Peyer's patch (tissue), 4 donors: ENCODE data around the gene LINGO1. TPM values are rescaled to one million over a fixed set of nuclear protein-coding genes. Genes with fewer than 3 reads are reported as not detected.

Source experiments
- DNase-seq, 3 donors: peaks; one replicate each; pipeline ENCODE4 v3.0.0-alpha.2; 2017 to 2019
- H3K27ac ChIP-seq, 4 donors: fragments of 200-600 bp; sonication (generic); one replicate each; pipeline ENCODE4 v1.5.1; 2016 to 2019
- H3K27me3 ChIP-seq, 2 donors: fragments of 200-600 bp; sonication (generic); one replicate each; pipeline ENCODE4 v1.5.1; 2019
- H3K36me3 ChIP-seq, 3 donors: fragments of 200-600 bp; sonication (generic); one replicate each; pipeline ENCODE4 v1.5.1; 2016 to 2019
- H3K4me1 ChIP-seq, 4 donors: fragments of 200-600 bp; sonication (generic); one replicate each; pipeline ENCODE4 v1.5.1; 2016 to 2019
- H3K4me3 ChIP-seq, 4 donors: fragments of 200-600 bp; sonication (generic); 1 replicate in 3 of 4; 2 replicates in 1 of 4; pipeline ENCODE4 v1.5.1; 2016 to 2019; ENCODE audit warnings: mild to moderate bottlenecking in 1 of 4
- H3K9me3 ChIP-seq, 4 donors: fragments of 200-600 bp; sonication (generic); one replicate each; pipeline ENCODE4 v1.5.1; 2016 to 2019; ENCODE audit warnings: mild to moderate bottlenecking in 1 of 4
- POLR2A ChIP-seq, 2 donors: fragments of 450-650 bp; IDR thresholded peaks; one replicate each; pipeline ENCODE4 v1.5.1; 2017; ENCODE audit warnings: antibody characterized with exemption in 2 of 2, mild to moderate bottlenecking in 2 of 2, moderate library complexity in 2 of 2
- total RNA-seq, 4 donors: library from RNA; depleted of rRNA; stranded (reverse); fragments of >200 nt; gene quantifications; one replicate each; pipeline ENCODE4 v1.1.0, GENCODE V29; 2016
- TF ChIP-seq, protein P1 (sequence below), 6 experiments: fragments of 450-650 bp in 4 of 6; fragments of 200-600 bp in 2 of 6; sonication (generic) in 1 of 6; IDR thresholded peaks; one replicate each; pipeline ENCODE4 v1.5.1; 2017 to 2019; ENCODE audit warnings: antibody characterized with exemption in 6 of 6, mild to moderate bottlenecking in 3 of 6, moderate library complexity in 1 of 6

LINGO1 gene
- total RNA-seq, 4 donors from 2014 or later, result 3.0 TPM; not detected in 3

DNA sequence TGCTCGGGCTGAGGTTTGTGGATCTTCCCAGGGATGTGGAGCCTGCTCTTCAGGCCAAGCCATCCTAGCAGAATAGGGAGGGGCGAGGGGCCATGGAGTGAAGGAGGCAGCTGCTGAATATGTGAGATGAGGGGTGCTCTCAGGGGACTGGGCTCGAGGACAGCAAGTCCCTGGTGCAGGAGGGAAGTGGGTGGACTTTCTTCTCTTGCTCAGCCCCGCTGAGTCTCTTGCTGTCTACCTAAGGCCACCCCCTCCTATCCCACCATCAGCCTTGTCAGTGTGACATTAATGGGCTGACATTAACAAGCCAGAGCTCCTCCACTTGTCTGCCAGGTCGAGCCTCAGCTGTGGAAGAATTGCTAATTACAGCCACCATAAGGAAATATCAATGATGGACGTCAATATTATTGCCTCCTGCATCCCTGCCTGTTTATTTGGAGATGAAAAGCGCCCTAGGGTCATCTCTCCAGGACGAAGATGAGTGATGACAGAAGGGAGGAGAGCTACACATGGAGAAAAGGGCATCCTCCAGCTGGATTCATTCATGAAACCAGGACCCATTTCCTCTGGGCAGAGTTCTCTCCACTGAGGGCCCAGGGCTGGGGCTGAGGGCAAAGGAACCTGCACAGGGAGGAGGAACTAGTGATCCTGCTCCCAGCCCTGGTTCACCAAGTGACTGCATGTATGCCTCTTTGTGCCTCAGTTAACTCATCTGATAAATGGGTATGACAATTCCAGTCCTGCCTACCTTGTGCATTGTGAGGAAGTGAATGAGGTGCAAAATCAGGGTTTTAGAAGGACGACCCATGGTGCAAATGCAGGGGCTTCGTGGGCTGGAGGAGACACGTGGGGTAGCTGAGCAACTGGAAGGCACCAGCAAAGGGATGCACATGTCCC is 34.9 kb upstream of the LINGO1 start:
- no peaks in the 10 kb centered on the region for H3K4me1 ChIP-seq
- DNase-seq, result no peak
- H3K9me3 ChIP-seq, result no peaks in the 10 kb centered on the region
- H3K4me3 ChIP-seq, result no peak overlapping the region
- H3K27me3 ChIP-seq, result no peaks in the 10 kb centered on the region
- no peak for TF ChIP-seq POLR2A (IDR thresholded peaks at IDR 0.05)
- TF ChIP-seq, protein P1, sequence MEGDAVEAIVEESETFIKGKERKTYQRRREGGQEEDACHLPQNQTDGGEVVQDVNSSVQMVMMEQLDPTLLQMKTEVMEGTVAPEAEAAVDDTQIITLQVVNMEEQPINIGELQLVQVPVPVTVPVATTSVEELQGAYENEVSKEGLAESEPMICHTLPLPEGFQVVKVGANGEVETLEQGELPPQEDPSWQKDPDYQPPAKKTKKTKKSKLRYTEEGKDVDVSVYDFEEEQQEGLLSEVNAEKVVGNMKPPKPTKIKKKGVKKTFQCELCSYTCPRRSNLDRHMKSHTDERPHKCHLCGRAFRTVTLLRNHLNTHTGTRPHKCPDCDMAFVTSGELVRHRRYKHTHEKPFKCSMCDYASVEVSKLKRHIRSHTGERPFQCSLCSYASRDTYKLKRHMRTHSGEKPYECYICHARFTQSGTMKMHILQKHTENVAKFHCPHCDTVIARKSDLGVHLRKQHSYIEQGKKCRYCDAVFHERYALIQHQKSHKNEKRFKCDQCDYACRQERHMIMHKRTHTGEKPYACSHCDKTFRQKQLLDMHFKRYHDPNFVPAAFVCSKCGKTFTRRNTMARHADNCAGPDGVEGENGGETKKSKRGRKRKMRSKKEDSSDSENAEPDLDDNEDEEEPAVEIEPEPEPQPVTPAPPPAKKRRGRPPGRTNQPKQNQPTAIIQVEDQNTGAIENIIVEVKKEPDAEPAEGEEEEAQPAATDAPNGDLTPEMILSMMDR (IDR thresholded peaks at IDR 0.05), result no peak
- no peak overlapping the region for H3K27ac ChIP-seq
- no peaks in the 10 kb centered on the region for H3K36me3 ChIP-seq

DNA sequence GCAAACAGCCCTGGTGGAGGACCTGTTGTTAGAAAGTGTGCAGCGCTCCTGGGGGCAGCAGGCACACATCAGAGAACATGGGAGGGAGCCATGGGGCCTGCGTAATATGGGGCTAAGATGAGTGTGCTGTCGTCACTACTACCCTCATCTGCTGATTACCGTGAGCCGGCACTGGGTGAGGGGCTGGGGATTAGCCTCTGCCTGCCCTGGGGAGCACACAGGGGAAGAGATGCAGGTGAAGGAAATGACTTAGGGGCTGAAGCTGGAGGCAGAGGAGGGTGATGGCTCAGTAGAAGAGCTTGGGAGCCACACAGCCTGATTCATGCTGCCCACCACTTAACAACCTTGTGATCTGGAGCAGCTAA is 33.6 kb upstream of the LINGO1 start:
- no peak for DNase-seq
- no peaks in the 10 kb centered on the region for H3K27me3 ChIP-seq
- no peak overlapping the region for H3K4me3 ChIP-seq
- H3K4me1 ChIP-seq, result no peaks in the 10 kb centered on the region
- no peak overlapping the region for H3K27ac ChIP-seq
- no peaks in the 10 kb centered on the region for H3K9me3 ChIP-seq
- no peaks in the 10 kb centered on the region for H3K36me3 ChIP-seq
- TF ChIP-seq, protein P1 (IDR thresholded peaks at IDR 0.05), result no peak
- no peak for TF ChIP-seq POLR2A (IDR thresholded peaks at IDR 0.05)

DNA sequence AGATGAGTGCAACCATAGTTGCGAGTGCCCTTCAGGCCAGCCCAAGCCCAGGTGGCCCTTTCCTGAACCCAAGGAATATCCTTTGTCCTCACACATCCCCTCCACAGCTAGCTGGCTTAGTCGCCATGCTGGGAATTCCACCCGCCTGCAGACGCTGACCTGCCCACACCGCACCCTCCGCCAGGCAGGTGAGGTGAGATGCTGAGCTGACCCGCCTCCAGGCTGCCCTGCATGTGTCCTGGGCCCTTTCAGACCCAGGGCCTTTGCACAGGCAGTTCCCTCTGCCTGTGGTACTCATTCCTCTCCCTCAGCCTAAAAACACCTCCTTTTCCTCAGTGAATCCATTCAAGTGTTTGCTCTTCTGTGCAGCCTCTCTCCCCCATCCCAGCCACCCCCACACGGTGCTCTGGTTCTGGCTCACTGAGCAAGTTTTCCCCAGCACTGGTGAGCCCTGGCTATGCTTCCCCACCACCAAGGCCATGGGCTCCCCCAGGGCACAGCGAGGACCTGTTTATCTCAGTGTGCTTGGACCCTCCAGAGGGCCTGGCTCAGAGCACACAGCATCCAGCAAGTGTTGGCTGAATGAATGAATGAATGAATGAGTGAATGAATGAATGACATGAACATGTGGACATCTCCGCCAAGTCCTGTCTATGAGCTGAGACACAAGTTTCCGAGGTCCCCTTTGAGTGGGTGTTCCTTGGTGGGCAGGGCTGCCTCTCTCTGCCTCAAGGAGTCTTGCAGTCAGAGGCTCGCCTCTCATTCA is 33.0 kb upstream of the LINGO1 start:
- H3K27me3 ChIP-seq, result no peaks in the 10 kb centered on the region
- TF ChIP-seq, protein P1 (IDR thresholded peaks at IDR 0.05), result no peak
- no peak for TF ChIP-seq POLR2A (IDR thresholded peaks at IDR 0.05)
- no peak for DNase-seq

DNA sequence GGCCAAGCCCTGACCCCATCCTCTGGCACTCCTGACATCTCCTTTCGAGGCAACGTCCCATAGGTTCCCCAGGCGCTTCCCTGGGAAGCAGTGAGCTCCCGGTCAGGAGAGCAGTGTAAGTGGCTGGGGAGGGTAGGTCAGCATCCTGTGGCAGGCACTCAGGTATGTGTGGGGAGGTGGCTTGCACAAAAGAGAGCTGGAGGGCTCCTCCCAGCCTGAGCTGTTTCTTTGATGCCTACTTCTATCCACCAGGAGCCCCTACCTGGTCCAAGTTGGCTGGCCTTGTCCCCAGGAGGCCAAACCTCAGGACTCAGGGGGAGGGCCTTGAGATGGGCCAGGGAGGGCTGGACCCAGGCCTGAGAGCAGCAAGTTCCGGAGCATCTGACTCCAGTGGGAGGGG is 31.7 kb upstream of the LINGO1 start:
- Histone ChIP-seq H3K9me3 (no peaks in the 10 kb centered on the region), H3K4me3 (no peak overlapping the region), H3K27ac (no peak overlapping the region), H3K27me3 (no peaks in the 10 kb centered on the region), H3K4me1 (no peaks in the 10 kb centered on the region), H3K36me3 (no peaks in the 10 kb centered on the region)
- TF ChIP-seq POLR2A (IDR thresholded peaks at IDR 0.05), result no peak
- TF ChIP-seq, protein P1 (IDR thresholded peaks at IDR 0.05), result no peak
- no peak for DNase-seq

More for the DNA sequence above, 33.0 kb upstream of the LINGO1 start:
- no peak overlapping the region for H3K4me3 ChIP-seq
- no peaks in the 10 kb centered on the region for H3K36me3 ChIP-seq
- H3K9me3 ChIP-seq, result no peaks in the 10 kb centered on the region
- no peaks in the 10 kb centered on the region for H3K4me1 ChIP-seq
- no peak overlapping the region for H3K27ac ChIP-seq

DNA sequence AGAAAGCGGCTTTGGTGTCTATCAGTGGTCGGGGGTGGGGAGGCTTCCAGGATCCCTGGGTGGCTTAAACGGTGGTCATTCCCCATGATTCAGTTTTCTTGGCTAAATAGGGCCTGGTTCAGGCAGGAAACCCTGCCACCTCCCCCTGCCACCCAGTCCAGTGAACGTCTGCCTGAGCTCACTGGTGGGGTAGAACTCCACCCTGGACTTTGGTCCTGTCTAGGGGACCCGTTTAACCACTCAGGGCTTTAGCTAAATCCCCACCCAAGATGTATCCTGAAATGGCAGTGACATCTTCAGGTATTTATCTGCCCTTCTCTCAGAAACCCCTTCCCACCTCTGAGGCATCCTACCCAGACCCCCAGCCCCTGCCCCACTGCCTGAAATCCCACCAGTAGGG is 30.5 kb upstream of the LINGO1 start:
- H3K27me3 ChIP-seq, result no peaks in the 10 kb centered on the region
- DNase-seq, result no peak
- no peak overlapping the region for H3K4me3 ChIP-seq
- no peak overlapping the region for H3K27ac ChIP-seq
- H3K36me3 ChIP-seq, result no peaks in the 10 kb centered on the region
- TF ChIP-seq, protein P1 (IDR thresholded peaks at IDR 0.05), result no peak
- TF ChIP-seq POLR2A (IDR thresholded peaks at IDR 0.05), result no peak
- H3K9me3 ChIP-seq, result no peaks in the 10 kb centered on the region
- H3K4me1 ChIP-seq, result no peaks in the 10 kb centered on the region
